Measurements from ENCODE around the gene FPGS.

GRCh38 chr9:127835991-127836516 lies 33.4 kb downstream of the FPGS start:
- TF ChIP-seq RAD21 (IDR thresholded peaks at IDR 0.05; ENCODE audit: low read length) (no peak), TAF1 (IDR thresholded peaks at IDR 0.05; ENCODE audit: borderline replicate concordance, low read depth, low read length) (no peak), POLR2AphosphoS5 (IDR thresholded peaks at IDR 0.05; ENCODE audit: low read depth, low read length) (no peak), RCOR1 (IDR thresholded peaks at IDR 0.05; ENCODE audit: low read length) (no peak), TCF12 (IDR thresholded peaks at IDR 0.05) (no peak), EP300 (IDR thresholded peaks at IDR 0.05; ENCODE audit: borderline replicate concordance in 1 of 2, low read depth in 1 of 2, low read length in 1 of 2) (no peak), PBX3 (IDR thresholded peaks at IDR 0.05) (no peak), SIN3A (IDR thresholded peaks at IDR 0.05; ENCODE audit: borderline replicate concordance, low read depth, low read length) (no peak), ELF1 (IDR thresholded peaks at IDR 0.05) (no peak)
- TF ChIP-seq, protein P1, sequence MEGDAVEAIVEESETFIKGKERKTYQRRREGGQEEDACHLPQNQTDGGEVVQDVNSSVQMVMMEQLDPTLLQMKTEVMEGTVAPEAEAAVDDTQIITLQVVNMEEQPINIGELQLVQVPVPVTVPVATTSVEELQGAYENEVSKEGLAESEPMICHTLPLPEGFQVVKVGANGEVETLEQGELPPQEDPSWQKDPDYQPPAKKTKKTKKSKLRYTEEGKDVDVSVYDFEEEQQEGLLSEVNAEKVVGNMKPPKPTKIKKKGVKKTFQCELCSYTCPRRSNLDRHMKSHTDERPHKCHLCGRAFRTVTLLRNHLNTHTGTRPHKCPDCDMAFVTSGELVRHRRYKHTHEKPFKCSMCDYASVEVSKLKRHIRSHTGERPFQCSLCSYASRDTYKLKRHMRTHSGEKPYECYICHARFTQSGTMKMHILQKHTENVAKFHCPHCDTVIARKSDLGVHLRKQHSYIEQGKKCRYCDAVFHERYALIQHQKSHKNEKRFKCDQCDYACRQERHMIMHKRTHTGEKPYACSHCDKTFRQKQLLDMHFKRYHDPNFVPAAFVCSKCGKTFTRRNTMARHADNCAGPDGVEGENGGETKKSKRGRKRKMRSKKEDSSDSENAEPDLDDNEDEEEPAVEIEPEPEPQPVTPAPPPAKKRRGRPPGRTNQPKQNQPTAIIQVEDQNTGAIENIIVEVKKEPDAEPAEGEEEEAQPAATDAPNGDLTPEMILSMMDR (IDR thresholded peaks at IDR 0.05) = no peak
